Kidney glomerular epithelial cell (primary cell): Measurements from ENCODE around the gene STRBP.
A peak's percentile ranks its signal among the peaks of the same experiment; 100 is the strongest.
"Not testable (repeated sequence)": the region's sequence is repeated elsewhere in the genome, so short reads cannot be mapped to it uniquely, and the experiment has no call there.

ENCODE experiments used
- DNase-seq: peaks from one replicate; lab custom pipeline; 2025; lab: John Stamatoyannopoulos, UW

The STRBP gene

GRCh38 chr9:123282362-123283047, 14.1 kb upstream of the STRBP start:
- peak; percentile 30 for DNase-seq

- no peak for DNase-seq
These were observed 13.4 kb upstream of the STRBP start for GRCh38 chr9:123281659-123282350.

GRCh38 chr9:123278879-123279493, 10.6 kb upstream of the STRBP start:
- not testable (repeated sequence) for DNase-seq

- DNase-seq, result no peak
These were observed 10.0 kb upstream of the STRBP start for GRCh38 chr9:123278361-123278760.

GRCh38 chr9:123276551-123276950, 8.2 kb upstream of the STRBP start:
- DNase-seq, result no peak

- DNase-seq, result not testable (repeated sequence)
These were observed 2.7 kb upstream of the STRBP start for GRCh38 chr9:123271133-123271532.

GRCh38 chr9:123269281-123269680, 895 bp upstream of the STRBP start:
- no peak for DNase-seq

GRCh38 chr9:123268199-123268464, 254 bp downstream of the STRBP start:
- DNase-seq, result no peak

GRCh38 chr9:123267481-123268198, 746 bp downstream of the STRBP start:
- DNase-seq, result no peak

- DNase-seq, result no peak
These were observed 1.6 kb downstream of the STRBP start for GRCh38 chr9:123266655-123267399.

- no peak for DNase-seq
These were observed 2.6 kb downstream of the STRBP start for GRCh38 chr9:123265833-123266232.

GRCh38 chr9:123263227-123263626, 5.2 kb downstream of the STRBP start:
- DNase-seq, result no peak

GRCh38 chr9:123262338-123262737, 6.0 kb downstream of the STRBP start:
- no peak for DNase-seq

- no peak for DNase-seq
These were observed 7.2 kb downstream of the STRBP start for GRCh38 chr9:123261006-123261677.

GRCh38 chr9:123260340-123260739, 8.0 kb downstream of the STRBP start:
- no peak for DNase-seq

- no peak for DNase-seq
These were observed 11.1 kb downstream of the STRBP start for GRCh38 chr9:123257276-123257675.

- no peak for DNase-seq
These were observed 12.7 kb downstream of the STRBP start for GRCh38 chr9:123255718-123256117.

GRCh38 chr9:123253204-123253603, 15.2 kb downstream of the STRBP start:
- no peak for DNase-seq

- no peak for DNase-seq
These were observed 16.6 kb downstream of the STRBP start for GRCh38 chr9:123251741-123252140.

- no peak for DNase-seq
These were observed 17.1 kb downstream of the STRBP start for GRCh38 chr9:123251324-123251723.

GRCh38 chr9:123250504-123250903, 17.9 kb downstream of the STRBP start:
- no peak for DNase-seq

- not testable (repeated sequence) for DNase-seq
These were observed 19.2 kb downstream of the STRBP start for GRCh38 chr9:123249162-123249561.
